SK-N-MC (cell line): Measurements from ENCODE around the gene SRRT.
"Not testable (repeated sequence)": the region's sequence is repeated elsewhere in the genome, so short reads cannot be mapped to it uniquely, and the experiment has no call there.

Experiments
- EZH2 ChIP-seq: fragments of 200-600 bp; sonication (generic); IDR thresholded peaks from one replicate; pipeline ENCODE4 v1.6.1; 2017; ENCODE audit warnings: antibody characterized with exemption
- FOXP2 ChIP-seq: optimal IDR thresholded peaks from 2 replicates; pipeline ENCODE3; 2011; ENCODE audit warnings: mild to moderate bottlenecking, moderate library complexity; ENCODE audit not compliant: insufficient read depth; ENCODE audit errors: extremely low read length, control extremely low read depth
- POLR2AphosphoS5 ChIP-seq: IDR thresholded peaks from 2 replicates; pipeline ENCODE4 v1.6.1; 2012; ENCODE audit warnings: mild to moderate bottlenecking, low read depth, low read length, borderline replicate concordance

- not testable (repeated sequence) for TF ChIP-seq POLR2AphosphoS5, EZH2, FOXP2
Measured at GRCh38 chr7:100910443-100910842, 35.5 kb downstream of the SRRT start.
